Measurements from ENCODE around the gene EMILIN2. TPM values are rescaled to one million over a fixed set of nuclear protein-coding genes. Genes with fewer than 3 reads are reported as not detected.

The EMILIN2 gene
- total and polyA plus RNA-seq, 8 donors: 2.0 to 120 (median 5.7) TPM

- H3K4me3 ChIP-seq: no peak overlapping the region
- H3K4me1 ChIP-seq: no peaks in the 10 kb centered on the region
- no peak overlapping the region for H3K27ac ChIP-seq
- H3K9me3 ChIP-seq: peaks cover 0 to 8% (median 2%) of the 10 kb centered on the region in 4 donors
- TF ChIP-seq CTCF (IDR thresholded peaks at IDR 0.05) (no peak), POLR2AphosphoS5 (IDR thresholded peaks at IDR 0.05) (no peak), EP300 (IDR thresholded peaks at IDR 0.05) (no peak), POLR2A (IDR thresholded peaks at IDR 0.05) (no peak)
- 82 to 91% (median 87%) methylated on average over 5 of the region's 5 CpGs for WGBS, 5 donors
- DNase-seq: no peak
- intact Hi-C loops (cut with DNase I; ENCODE audit: low total_unique reads): no loop called here
- H3K27me3 ChIP-seq: no peaks in the 10 kb centered on the region
- H3K36me3 ChIP-seq: no peaks in the 10 kb centered on the region
These were observed 43.8 kb downstream of the EMILIN2 start for GRCh38 chr18:2890606-2891005.

GRCh38 chr18:2891526-2892431, 45.0 kb downstream of the EMILIN2 start:
- Histone ChIP-seq H3K36me3 (no peaks in the 10 kb centered on the region), H3K27me3 (no peaks in the 10 kb centered on the region), H3K9me3 (peaks cover 0 to 1% (median under 1%) of the 10 kb centered on the region in 4 donors), H3K4me3 (no peak overlapping the region), H3K4me1 (no peaks in the 10 kb centered on the region), H3K27ac (no peak overlapping the region)
- intact Hi-C loops (cut with DNase I; ENCODE audit: low total_unique reads): no loop called here
- TF ChIP-seq POLR2AphosphoS5 (IDR thresholded peaks at IDR 0.05) (no peak), EP300 (IDR thresholded peaks at IDR 0.05) (no peak), POLR2A (IDR thresholded peaks at IDR 0.05) (no peak), CTCF (IDR thresholded peaks at IDR 0.05) (no peak)
- WGBS, 5 donors: 78 to 86% (median 83%) methylated on average over 20 of the region's 20 CpGs
- no peak for DNase-seq

- Histone ChIP-seq H3K36me3 (no peaks in the 10 kb centered on the region), H3K4me1 (peaks cover 0 to 4% (median 0%) of the 10 kb centered on the region in 4 donors), H3K27ac (no peak overlapping the region), H3K27me3 (no peaks in the 10 kb centered on the region), H3K4me3 (no peak overlapping the region), H3K9me3 (no peaks in the 10 kb centered on the region)
- intact Hi-C loops (cut with DNase I; ENCODE audit: low total_unique reads): no loop called here
- WGBS, 5 donors: 68 to 76% (median 73%) methylated on average over 4 of the region's 4 CpGs
- TF ChIP-seq CTCF (IDR thresholded peaks at IDR 0.05) (no peak), EP300 (IDR thresholded peaks at IDR 0.05) (no peak), POLR2AphosphoS5 (IDR thresholded peaks at IDR 0.05) (no peak), POLR2A (IDR thresholded peaks at IDR 0.05) (no peak)
- no peak for DNase-seq
These were observed 46.2 kb downstream of the EMILIN2 start for GRCh38 chr18:2893056-2893455.

GRCh38 chr18:2893676-2894075, 46.9 kb downstream of the EMILIN2 start:
- H3K27ac ChIP-seq: no peak overlapping the region
- no peak overlapping the region for H3K4me3 ChIP-seq
- no peaks in the 10 kb centered on the region for H3K9me3 ChIP-seq
- intact Hi-C loops (cut with DNase I; ENCODE audit: low total_unique reads): no loop called here
- 87 to 96% (median 94%) methylated on average over 5 of the region's 5 CpGs for WGBS, 5 donors
- no peaks in the 10 kb centered on the region for H3K36me3 ChIP-seq
- peaks cover 0 to 9% (median 0%) of the 10 kb centered on the region in 4 donors for H3K4me1 ChIP-seq
- H3K27me3 ChIP-seq: no peaks in the 10 kb centered on the region
- DNase-seq: no peak
- TF ChIP-seq EP300 (IDR thresholded peaks at IDR 0.05): no peak
- no peak for TF ChIP-seq POLR2AphosphoS5 (IDR thresholded peaks at IDR 0.05)
- no peak for TF ChIP-seq POLR2A (IDR thresholded peaks at IDR 0.05)
- no peak for TF ChIP-seq CTCF (IDR thresholded peaks at IDR 0.05)
